ENCODE measurements around the gene CPNE4.

CPNE4 gene

GRCh38 chr3:131795390-131796090 lies 239.3 kb downstream of the CPNE4 start:
- DNase-seq = no peak

- DNase-seq = no peak
These were observed 239.9 kb downstream of the CPNE4 start for GRCh38 chr3:131794766-131795388.

GRCh38 chr3:131793870-131794269 lies 240.9 kb downstream of the CPNE4 start:
- DNase-seq = no peak

DNA sequence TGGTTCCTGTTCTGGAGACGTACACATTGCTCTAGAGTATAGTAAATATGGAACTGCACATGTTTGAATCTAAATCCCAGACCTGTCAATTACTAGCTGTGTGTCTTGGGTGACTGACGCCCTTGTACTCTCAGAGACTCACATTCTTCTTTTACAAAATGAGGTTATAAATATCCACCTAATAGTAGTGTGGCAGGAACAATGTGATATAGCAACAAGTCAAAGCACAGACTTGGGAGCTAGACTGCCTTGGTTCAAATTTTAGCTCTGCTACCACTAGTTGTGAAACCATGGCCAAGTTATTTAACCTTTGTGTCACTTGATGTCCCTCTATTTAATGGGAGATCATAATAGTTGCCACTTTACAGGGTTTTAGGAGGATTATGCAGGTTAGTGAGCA lies 245.6 kb downstream of the CPNE4 start:
- no peak for DNase-seq

- DNase-seq = no peak
These were observed 248.4 kb downstream of the CPNE4 start for GRCh38 chr3:131786386-131786785.

DNA sequence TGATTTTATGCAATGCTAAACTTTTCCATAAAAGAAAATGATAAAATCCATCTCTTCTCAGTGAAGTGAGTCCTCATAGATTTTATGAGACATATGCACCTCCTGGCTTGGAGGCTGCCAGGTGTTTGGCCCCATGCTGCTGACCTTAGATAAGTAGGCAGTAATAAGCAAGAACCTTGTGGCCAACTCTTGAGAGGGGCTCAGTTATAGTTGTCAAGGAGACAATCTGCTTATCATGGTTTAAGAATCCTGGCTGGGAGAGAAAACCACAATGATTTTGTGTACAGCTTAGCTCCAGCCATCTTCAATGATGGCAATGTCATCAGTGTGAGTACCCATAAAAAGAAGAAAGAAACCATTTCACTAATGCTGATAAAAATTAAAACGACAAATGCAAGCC lies 252.1 kb downstream of the CPNE4 start:
- DNase-seq = no peak

GRCh38 chr3:131778526-131778925 lies 256.3 kb downstream of the CPNE4 start:
- DNase-seq = no peak

GRCh38 chr3:131775650-131776049 lies 259.2 kb downstream of the CPNE4 start:
- no peak for DNase-seq

GRCh38 chr3:131772269-131773026 lies 262.4 kb downstream of the CPNE4 start:
- no peak for DNase-seq

GRCh38 chr3:131762981-131763564 lies 271.7 kb downstream of the CPNE4 start:
- no peak for DNase-seq

DNA sequence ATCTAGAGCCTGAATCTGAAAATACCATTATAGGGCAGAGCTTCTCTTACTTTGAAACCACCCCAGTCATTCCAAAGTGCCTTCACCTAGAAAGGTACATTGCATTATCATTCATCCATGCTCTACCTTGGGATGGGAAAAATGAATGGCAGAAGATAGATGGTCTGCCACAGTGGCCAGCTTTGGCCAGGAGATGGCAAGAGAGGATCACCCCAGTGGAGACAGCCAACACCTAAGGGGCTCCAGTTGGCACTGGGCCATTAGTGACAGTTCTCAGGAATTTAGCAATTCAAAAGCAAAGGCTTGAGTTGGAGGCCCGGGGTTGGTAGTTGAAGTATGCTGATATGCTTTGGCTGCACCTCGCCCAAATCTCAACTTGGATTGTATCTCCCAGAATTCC lies 278.4 kb downstream of the CPNE4 start:
- no peak for DNase-seq

DNA sequence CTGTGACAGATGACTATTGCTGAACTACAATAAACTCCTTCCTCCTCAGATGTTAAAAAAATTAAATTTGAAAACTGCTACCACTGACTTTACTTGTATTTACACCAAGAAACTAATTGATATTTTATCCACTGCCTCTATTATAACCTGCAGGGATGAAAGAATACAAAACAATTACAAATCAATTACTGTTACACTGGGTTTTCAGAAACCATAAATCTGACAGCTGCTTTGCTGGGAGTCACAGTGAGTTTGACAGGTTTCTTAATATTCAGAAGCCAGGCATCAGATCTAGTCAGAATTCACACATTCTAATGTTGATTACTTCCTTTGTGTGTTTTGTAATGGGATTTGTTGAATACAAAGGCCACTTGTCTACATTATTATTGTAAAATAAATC lies 279.4 kb downstream of the CPNE4 start:
- no peak for DNase-seq

DNA sequence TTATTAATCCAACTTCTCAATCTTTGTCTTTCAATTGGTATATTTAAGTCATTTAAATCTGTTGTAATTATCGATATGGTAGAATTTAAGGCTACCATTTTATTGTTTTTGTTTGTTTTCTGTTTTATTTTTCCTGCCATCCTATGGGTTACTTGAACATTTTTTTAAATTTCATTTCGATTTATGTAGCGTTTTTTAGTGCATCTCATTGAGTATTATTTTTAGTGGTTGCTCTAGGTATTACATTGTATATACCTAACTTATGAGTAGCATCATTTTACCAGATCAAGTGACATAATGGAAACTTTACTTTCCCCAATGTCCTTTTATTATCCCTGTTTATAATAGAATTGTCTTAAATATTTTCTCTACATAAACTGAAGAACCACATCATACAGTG lies 284.6 kb downstream of the CPNE4 start:
- DNase-seq = no peak

DNA sequence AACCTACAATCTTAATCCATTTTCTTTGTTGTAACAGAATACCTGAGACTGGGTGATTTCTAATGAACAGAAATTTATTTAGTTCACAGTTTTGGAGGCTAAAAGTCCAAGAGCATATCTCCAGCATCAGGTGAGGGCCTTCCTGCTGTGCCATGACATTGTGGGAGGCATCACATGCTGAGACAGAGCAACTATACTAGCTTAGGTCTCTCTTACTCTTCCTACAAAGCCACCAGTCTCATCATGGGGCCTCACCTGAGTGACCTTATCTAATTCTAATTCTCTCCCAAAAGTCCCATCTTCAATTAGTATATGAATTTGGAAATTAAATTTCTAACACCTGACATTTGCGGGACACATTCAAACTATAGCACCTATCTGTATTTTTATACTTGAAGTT lies 285.0 kb downstream of the CPNE4 start:
- DNase-seq = no peak

DNA sequence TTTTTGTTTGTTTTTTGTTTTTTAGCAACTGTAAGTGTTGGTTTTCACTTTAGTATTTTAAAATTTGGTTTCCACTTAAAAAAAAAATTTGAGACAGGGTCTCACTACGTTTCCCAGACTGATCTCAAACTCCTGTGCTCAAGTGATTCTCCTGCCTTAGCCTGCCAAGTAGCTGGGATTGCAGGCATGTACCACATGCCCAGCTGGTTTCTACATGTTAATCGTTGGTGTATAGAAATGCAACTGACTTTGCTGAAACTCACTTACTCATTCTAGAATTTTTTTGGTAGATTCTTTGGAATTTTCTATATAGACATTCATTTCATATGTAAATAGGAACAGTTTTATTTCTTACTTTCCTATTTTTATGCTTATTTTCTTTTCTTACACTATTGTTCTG lies 287.3 kb downstream of the CPNE4 start:
- no peak for DNase-seq

DNA sequence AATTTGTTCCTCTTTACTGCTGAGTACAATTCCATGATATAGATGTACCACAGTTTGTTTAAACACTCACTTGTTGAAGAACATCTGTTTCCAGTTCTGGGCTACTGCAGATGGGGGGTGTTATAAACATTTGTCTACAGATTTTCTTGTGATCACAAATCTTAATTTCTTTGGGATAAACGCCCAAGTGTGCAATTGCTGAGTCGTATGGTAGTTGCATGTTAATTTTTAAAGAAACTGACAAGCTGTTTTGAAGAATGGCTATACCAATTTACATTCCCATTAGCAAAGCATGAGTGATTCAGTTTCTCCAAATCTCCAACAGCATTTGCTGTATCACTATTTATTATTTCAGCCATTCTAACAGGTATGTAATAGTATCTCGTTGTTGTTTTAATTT lies 290.0 kb downstream of the CPNE4 start:
- DNase-seq = no peak

- DNase-seq = no peak
These were observed 291.7 kb downstream of the CPNE4 start for GRCh38 chr3:131743126-131743525.

- no peak for DNase-seq
These were observed 295.6 kb downstream of the CPNE4 start for GRCh38 chr3:131739211-131739610.

DNA sequence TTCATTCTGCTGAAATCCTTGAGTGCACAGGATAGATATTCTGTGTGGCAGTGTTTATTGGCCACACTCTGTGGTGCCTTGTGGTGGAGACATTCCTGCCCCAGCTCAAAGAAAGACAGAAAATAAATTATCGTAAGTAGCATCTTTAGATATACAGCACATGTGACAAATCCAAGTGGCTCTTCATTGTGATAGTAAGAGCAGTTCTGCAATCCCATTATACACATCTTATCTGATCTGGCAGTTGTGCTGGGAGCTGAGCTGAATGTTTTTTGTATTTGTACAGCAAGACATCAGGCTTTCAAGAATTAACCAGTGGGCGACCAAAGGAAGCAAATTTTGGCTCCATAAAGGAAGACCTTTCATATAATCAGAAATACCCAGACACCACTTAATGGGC lies 296.7 kb downstream of the CPNE4 start:
- no peak for DNase-seq

DNA sequence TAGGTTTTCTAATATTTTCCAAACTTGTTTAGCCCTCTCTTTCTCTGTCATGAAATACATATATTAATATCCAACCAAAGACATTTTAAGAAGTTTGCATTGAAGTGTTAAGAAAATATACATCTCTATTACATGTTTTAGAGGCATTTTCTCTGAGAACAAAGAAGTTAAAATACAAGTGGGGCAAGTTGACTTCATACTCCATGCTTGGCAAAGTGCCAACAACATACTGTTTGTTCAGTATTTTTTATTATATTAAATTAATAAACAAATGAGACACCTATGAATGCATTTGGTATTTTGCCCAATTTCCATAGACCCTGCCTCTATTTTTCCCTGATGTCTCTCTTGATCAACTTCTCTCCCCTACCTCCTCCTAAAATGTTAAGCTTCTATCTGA lies 299.3 kb downstream of the CPNE4 start:
- DNase-seq = no peak

GRCh38 chr3:131735116-131735515 lies 299.7 kb downstream of the CPNE4 start:
- no peak for DNase-seq

- DNase-seq = no peak
These were observed 301.6 kb downstream of the CPNE4 start for GRCh38 chr3:131733086-131733841.

DNA sequence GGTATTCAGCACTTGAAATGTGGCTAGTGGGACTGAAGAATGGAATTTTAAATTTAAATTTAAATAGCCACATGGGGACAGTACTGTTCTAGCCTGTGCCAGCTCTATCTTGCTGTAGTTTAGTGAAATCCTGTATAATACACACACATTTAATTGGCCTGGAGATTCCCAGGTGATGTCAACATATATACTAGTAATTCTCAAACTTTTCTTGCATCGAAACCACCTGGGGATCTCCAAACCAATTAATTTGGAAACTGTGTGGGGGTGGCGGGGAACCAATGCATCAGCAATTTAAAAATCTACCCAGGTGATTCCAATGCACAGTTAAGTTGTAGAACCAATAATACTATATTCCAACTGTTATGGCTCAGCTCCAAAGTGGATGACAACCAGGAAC lies 303.1 kb downstream of the CPNE4 start:
- no peak for DNase-seq
